Measurements from ENCODE around the gene BIN1. TPM values are rescaled to one million over a fixed set of nuclear protein-coding genes. Genes with fewer than 3 reads are reported as not detected.

Gene BIN1
- polyA plus RNA-seq, 3 donors = 84.5 to 100 (median 85.4) TPM

- DNase-seq (ENCODE audit: low read depth in 3 of 3, low spot score in 2 of 3) = no peak
Measured at GRCh38 chr2:127105656-127106456, 1.1 kb downstream of the BIN1 start.

DNA sequence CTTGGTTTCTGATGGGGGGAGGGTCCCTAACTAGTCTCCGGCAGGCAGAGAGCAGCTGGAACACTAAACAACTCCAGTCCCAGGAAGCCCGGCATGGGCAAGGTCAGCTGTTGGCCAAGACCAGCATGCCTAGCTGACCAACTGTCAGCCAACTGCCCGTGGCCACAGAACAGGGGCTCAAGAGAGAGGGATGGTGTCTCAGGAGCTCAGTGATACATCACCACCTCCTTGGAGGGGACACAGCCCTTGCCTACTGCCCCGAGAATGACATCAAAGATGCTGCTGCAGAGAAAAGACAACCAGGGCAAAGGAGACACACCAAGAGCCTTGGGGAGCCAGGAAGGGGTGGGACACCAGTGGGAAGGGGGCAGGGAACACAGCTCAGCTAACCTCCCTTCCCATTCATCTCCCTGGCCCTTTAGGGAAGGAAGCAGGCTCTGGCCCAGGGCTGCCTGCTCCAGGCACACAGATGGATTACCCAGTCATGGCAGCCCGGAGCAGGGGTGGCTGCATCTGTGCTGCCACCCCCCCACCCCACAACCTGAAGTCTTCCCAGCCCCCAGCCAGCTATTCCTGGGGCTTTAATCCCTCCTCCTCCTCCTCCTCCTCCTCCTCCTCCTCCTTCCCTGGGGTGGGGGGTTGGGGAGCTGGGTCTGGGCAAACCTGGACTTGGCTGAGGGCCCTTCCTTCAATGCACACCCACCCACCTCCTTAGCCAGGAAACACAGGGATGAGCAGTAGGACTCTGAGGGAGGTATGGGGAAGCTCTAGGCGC is 1.9 kb downstream of the BIN1 start:
- DNase-seq (ENCODE audit: low read depth in 3 of 3, low spot score in 2 of 3) = no peak

- DNase-seq (ENCODE audit: low read depth in 3 of 3, low spot score in 2 of 3) = no peak
Measured at GRCh38 chr2:127104166-127104660, 2.7 kb downstream of the BIN1 start.

- no peak for DNase-seq (ENCODE audit: low read depth in 3 of 3, low spot score in 2 of 3)
Measured at GRCh38 chr2:127103243-127104165, 3.5 kb downstream of the BIN1 start.

DNA sequence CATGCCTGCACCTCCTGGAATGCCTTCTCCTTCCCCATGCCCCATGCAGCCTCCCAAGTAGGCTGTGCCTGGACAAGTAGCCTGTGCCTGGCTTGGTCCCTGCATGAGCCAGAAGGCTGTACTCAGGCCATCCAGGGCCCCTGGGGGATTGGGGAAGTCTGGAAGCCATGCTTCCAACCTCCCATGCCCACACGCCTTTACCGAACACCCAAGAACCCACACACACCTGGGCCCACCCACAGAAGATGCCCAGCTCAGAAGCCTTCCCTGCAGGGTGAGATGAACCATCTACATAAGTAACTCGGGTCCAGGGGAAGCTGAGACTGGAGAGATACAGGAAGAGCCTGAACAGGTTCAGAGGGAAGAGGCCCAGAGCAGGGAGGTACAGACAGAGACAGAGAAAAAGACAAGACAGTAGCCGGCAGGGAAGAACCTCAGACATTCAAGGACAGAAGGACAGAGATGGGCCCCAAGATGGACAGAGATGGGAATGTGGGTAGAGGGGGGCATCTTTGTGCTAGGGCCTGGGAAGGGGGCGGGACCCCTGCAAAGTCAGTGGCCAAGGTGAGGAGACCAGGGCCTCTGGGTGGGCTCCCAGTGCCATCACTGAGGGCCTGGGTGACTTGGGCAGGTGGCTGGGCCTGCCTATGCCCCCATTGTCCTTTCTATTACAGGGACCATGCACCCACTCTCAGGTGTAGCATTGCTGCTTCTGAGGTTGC is 4.3 kb downstream of the BIN1 start:
- DNase-seq (ENCODE audit: low read depth in 3 of 3, low spot score in 2 of 3) = no peak

DNA sequence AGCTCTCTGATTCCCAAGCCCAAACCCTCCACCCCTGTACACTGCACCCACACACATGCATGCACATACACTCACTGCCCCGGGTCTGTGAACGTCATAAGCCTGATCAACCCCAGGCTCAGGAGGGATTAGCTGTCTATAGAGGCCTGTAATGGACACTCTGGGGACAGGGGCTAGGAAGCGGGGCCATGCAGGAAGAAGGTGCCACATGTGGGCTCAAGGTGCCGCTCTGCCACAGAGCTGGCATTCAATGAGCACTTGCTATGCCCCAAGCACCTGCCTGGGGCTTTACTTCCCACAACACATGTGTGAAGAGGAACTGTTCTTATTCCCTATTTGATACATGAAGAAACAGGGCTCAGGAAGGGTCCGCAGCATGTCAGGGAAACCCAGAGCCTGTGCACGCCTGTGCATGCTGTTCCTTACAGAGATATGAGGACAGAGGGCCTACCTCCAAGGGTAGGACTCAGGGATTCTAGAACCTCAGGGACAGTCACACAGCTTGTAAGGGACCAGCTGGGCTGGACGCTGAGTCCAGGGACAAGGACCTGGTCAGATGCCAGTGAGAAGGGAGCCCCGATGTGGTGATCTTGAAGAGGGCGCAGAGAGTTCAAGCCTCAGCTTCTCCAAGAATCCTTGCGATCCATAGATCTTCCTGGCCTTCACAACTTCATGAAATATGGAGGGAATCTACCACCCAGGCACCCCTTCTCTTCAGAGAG is 5.0 kb downstream of the BIN1 start:
- no peak for DNase-seq (ENCODE audit: low read depth in 3 of 3, low spot score in 2 of 3)

- DNase-seq (ENCODE audit: low read depth in 3 of 3, low spot score in 2 of 3) = no peak
Measured at GRCh38 chr2:127101048-127101611, 5.8 kb downstream of the BIN1 start.

DNA sequence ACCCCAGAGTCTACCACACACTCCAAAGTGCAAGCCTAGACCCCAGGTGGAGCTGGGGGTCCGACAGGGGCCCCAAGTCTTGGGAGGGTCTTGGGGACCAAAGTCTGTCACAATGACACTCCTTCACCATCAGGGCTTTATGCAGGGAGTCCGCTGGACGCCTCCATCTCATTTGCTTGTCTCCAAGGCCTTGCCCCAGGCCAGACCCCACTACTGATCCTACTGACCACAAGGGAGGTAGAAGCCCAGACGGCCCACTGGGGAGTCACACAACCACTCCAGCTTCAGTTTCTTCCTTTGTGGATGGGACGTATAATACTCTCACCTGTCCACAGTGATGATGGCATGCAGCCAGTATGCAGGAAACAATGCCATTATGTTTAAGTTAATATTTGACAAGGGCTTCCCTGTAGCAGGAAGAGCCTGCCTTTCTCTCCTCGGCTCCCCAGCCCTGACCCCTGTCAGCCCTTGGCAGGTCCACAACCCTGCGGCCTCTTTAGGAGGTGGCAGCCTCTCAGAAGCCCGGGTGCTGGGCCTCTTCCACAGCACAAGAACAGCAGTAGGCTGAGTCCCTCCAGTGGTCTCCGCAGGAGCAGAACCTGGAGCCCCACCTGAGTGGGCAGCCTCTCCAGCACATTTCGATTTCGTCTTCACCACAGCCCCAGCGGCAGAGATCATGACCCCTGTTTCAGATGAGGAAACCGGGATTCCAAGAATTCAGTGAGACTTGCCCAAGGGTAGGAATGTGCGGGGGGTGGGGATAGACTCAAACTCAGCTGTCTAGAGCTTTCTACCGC is 6.5 kb downstream of the BIN1 start:
- DNase-seq (ENCODE audit: low read depth in 3 of 3, low spot score in 2 of 3) = no peak

GRCh38 chr2:127098711-127099110 is 8.2 kb downstream of the BIN1 start:
- no peak for DNase-seq (ENCODE audit: low read depth in 3 of 3, low spot score in 2 of 3)

- DNase-seq (ENCODE audit: low read depth in 3 of 3, low spot score in 2 of 3) = no peak
Measured at GRCh38 chr2:127097841-127098651, 8.9 kb downstream of the BIN1 start.

- DNase-seq (ENCODE audit: low read depth in 3 of 3, low spot score in 2 of 3) = no peak
Measured at GRCh38 chr2:127097471-127097765, 9.5 kb downstream of the BIN1 start.

GRCh38 chr2:127096718-127097470 is 10.1 kb downstream of the BIN1 start:
- DNase-seq (ENCODE audit: low read depth in 3 of 3, low spot score in 2 of 3) = no peak

- no peak for DNase-seq (ENCODE audit: low read depth in 3 of 3, low spot score in 2 of 3)
Measured at GRCh38 chr2:127096280-127096679, 10.7 kb downstream of the BIN1 start.

DNA sequence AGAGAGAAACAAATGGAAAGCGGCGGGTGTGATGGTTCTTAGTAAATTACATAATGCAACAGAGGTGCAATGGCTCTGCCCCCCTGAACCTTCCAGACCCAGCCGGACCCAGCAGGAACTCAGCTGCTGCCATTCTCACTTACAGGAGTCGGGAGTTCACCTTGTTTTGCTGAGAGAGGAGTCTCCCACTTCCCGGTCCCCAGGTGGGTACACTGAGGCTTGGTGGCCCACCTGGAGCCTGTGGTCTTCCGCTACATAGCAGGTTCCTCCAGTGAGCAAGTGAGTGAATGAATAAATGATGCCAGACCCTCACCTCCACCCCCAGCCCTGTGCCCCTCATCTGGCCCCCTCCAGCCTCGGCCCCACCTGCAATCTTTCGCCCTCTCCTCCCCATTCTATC is 11.2 kb downstream of the BIN1 start:
- DNase-seq (ENCODE audit: low read depth in 3 of 3, low spot score in 2 of 3) = no peak

- no peak for DNase-seq (ENCODE audit: low read depth in 3 of 3, low spot score in 2 of 3)
Measured at GRCh38 chr2:127095367-127095641, 11.7 kb downstream of the BIN1 start.

- no peak for DNase-seq (ENCODE audit: low read depth in 3 of 3, low spot score in 2 of 3)
Measured at GRCh38 chr2:127094509-127095366, 12.2 kb downstream of the BIN1 start.
